Adipocyte (in vitro differentiated cells): Measurements from ENCODE around the gene BTG2.

Experiments used
- DNase-seq: peaks from one replicate; pipeline ENCODE4 v3.0.0-alpha.2; 2015; ENCODE audit warnings: low read depth
- H3K27me3 ChIP-seq: replicated peaks from 2 replicates; pipeline ENCODE4 v1.7.0; 2013; ENCODE audit warnings: mild to moderate bottlenecking, low read length, moderate library complexity; ENCODE audit not compliant: control insufficient read depth, insufficient read depth
- H3K36me3 ChIP-seq: 2 replicates; pipeline ENCODE4 v1.7.0; 2013; ENCODE audit warnings: low read length, mild to moderate bottlenecking, moderate library complexity; ENCODE audit not compliant: control insufficient read depth, insufficient read depth, severe bottlenecking
- H3K4me1 ChIP-seq: 2 replicates; pipeline ENCODE4 v1.7.0; 2013; ENCODE audit warnings: mild to moderate bottlenecking, low read length, moderate library complexity; ENCODE audit not compliant: control insufficient read depth, insufficient read depth
- H3K4me3 ChIP-seq: 2 replicates; pipeline ENCODE4 v1.7.0; 2013; ENCODE audit warnings: mild to moderate bottlenecking, low read length, moderate library complexity
- H3K9ac ChIP-seq: 2 replicates; pipeline ENCODE4 v1.7.0; 2013; ENCODE audit warnings: mild to moderate bottlenecking, low read length, moderate library complexity
- H3K9me3 ChIP-seq: 2 replicates; pipeline ENCODE4 v1.7.0; 2013; ENCODE audit warnings: mild to moderate bottlenecking, low read length, moderate library complexity; ENCODE audit not compliant: control insufficient read depth

BTG2 gene

DNA sequence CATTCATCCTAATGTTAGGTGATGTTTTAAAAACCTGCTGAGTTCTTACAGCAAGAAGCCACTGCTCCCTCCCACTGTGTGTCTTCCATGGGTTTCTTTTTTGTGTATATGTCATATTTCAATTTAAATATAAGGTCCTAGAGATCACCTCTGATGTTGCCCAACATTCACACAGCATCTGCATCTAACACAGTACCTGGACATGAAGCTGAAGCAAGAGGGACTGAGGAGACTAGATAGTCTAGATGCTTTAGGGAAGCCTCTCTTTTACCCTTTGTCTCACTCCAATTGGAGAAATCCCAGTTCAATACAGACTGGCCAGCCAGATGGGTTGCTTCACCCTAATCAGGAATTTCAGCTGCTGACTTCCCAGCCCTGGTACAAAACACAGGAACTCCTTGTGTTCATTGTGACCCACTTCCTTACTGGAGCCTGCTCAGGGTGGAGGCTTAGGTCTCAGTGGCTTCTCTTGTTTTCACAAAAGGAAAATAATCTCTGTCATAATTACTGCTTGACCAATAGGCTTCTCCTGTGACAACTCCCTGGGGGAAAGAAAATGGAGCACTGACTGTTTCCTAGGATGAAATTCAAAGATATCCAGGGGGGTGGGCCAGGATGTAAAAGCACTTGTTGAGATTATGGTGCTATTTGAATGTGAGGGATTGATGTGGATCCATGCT, 17.3 kb downstream of the BTG2 start:
- Histone ChIP-seq H3K36me3 (no peaks in the 10 kb centered on the region), H3K27me3 (peaks cover 10% of the 10 kb centered on the region), H3K4me1 (peaks cover 49% of the 10 kb centered on the region), H3K9me3 (no peaks in the 10 kb centered on the region), H3K9ac (peak overlapping the region; percentile 36), H3K4me3 (no peak overlapping the region)
- peak; percentile 59 for DNase-seq

DNA sequence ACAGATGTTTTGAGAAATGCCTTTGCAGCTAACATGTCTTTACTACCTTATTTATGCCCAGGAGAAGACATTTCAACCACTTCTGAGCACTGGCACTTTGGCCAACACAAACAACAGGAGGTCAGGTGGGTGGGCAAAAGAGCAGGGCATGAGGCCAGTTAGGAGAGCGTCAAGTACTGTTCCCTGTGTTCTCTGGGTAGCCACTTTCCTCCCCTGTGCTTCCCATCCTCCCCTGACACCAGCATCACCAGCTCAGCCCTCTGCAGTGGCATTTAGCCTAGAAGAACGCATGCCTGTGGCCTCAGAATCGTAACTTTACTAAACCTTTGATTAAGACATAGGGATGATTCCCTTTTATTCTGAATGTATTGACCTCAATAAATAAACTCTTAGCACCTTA, 18.3 kb downstream of the BTG2 start:
- Histone ChIP-seq H3K4me3 (peak overlapping the region; percentile 27), H3K9me3 (no peaks in the 10 kb centered on the region), H3K27me3 (peaks cover 5% of the 10 kb centered on the region), H3K4me1 (peaks cover 55% of the 10 kb centered on the region), H3K9ac (peak overlapping the region; percentile 65), H3K36me3 (no peaks in the 10 kb centered on the region)
- DNase-seq, result no peak

DNA sequence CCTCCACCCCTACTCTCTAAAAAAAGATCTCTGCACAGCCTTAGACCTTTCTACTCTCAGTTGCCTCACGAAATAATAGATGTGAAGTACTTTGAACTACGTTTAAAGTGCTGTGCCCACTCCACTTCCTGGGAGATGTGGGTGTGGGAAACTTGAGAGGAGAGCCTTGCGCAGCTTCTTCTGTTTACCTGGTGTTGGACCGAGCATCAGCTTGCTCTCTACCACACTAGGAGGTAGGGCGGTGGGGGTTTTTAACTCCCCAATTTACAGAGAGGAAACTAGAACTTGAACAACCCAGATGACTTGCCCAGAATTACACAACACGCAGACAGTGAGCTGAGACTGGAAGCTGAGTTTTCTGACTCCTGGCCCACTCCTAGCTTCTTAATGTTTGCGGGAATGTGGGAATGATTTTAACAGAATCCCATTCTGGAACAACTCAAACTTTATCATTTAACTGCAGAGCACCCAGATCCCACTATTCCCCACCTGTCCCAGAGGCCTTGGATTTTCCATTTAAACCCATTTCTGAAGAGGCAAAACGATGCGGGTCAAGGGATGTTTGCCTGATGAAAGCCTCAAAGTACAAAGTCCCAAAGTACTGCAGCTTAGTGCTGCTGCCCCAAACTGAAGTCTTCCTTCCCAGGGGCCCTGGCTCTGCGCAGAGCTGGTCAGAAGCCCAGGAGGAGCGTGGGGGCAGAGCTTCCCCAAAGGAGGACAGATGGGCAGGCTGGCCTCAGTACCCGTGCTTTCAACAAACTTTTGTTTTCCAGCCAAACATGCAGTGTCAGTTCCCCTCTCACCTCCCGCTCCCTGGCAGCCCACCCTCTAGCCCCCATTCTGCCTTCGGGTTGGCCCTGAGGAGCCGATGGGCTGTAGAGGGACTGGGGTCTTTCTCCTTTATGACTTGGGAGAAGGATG, 19.0 kb downstream of the BTG2 start:
- peak overlapping the region; percentile 65 for H3K9ac ChIP-seq
- peaks cover under 1% of the 10 kb centered on the region for H3K27me3 ChIP-seq
- peaks cover 55% of the 10 kb centered on the region for H3K4me1 ChIP-seq
- peak; percentile 46 for DNase-seq
- H3K4me3 ChIP-seq, result peak overlapping the region; percentile 30
- no peaks in the 10 kb centered on the region for H3K9me3 ChIP-seq
- H3K36me3 ChIP-seq, result no peaks in the 10 kb centered on the region

DNA sequence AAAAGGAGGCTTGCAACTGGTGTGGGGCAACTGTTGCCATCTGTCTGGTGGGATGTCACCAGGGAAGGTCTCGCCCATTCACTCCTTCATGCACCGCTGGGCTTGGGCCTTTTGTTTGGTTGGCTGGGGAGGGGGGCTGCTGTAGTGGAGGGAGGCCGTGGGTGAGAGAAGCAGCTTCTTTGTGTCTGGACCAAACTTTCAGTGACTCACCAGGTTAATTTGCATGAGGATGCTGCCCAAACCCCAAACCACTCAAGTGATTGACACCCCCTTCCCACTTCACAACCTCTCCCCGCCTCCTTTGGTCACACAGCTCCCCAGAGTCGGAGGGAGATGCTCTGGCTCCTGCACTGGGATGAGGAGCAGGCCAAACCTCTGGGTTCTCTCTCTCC, 19.7 kb downstream of the BTG2 start:
- peaks cover 4% of the 10 kb centered on the region for H3K27me3 ChIP-seq
- H3K4me3 ChIP-seq, result no peak overlapping the region
- no peaks in the 10 kb centered on the region for H3K36me3 ChIP-seq
- DNase-seq, result no peak
- H3K4me1 ChIP-seq, result peaks cover 55% of the 10 kb centered on the region
- no peaks in the 10 kb centered on the region for H3K9me3 ChIP-seq
- peak overlapping the region; percentile 65 for H3K9ac ChIP-seq

DNA sequence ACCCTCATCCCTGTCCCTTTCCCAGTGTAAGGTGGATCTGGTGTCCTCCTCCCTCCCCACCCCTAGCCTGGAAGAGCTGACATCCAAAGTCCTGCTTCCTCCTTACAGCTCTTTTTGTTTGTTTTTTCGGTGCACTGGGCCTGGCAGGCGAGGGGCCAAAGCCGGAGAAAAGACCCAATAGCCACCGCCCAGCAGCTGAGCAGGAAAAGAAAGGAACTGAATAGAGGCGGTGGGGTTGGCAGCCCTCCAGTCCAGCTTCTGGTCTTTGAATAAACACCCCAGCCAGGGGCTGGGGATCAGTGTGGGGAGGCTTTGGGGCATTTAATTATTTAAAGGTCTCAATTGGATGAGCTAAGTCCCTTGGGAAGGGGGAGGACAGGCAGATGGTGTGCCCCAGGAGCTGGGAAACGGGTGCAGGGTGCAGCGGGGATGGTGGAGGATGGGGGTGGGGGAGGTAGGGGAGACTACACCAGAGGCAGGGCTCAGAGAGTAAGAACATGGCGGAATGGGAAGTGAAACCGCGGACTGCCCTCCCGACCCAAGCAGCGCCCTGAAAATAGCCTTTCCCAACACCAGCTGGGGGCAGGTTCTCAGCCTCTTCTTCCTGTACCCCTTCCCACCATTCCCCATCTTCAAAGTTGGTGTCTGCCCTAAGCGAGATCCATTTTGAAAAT, 20.2 kb downstream of the BTG2 start:
- no peak overlapping the region for H3K4me3 ChIP-seq
- H3K4me1 ChIP-seq, result peaks cover 55% of the 10 kb centered on the region

DNA sequence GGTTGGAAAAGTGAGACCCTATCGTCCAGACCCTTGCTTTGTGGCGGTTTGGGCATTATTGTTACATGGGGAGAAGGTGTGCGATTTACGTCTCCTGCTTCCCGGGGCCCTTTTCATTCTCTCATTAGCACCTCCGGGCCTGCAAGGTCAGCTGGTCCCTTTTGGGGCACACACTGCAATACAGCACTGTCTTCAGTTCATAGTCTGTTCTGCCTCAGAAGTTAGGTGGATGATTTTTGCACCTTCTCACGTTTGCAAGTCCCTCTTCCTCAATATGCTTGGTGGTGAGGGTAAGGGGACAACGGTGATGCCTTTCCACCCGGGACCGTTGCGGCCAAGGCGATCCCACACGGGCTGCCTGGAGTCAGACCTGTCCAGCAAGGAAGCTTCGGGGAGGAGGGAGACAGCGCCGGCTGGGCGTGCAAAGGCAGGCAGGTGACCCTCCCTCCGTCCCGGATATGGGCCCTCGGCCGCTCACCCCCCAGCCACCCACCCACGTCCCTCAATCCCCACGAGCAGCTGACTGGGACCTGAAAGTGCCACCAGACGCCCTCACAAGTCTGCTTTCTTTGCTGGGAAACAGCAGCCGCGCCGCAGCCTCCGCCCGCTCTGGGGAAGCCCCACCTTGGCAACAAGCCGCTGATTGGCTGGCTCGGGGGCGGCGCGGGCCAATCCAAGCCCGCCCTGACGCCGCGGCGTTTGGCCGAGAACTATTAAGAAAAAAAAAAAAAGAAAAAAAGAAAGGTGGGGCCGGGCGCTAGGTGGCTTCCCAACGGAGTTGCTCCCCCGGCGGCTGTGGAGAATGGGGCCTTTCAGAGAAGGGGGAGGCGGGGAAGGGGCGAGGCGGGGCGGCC, 21.7 kb downstream of the BTG2 start:
- Histone ChIP-seq H3K9ac (peak overlapping the region; percentile 78), H3K36me3 (no peaks in the 10 kb centered on the region), H3K4me1 (peaks cover 52% of the 10 kb centered on the region), H3K4me3 (peak overlapping the region; percentile 73), H3K27me3 (peaks cover 8% of the 10 kb centered on the region), H3K9me3 (no peaks in the 10 kb centered on the region)
- DNase-seq, result peak; percentile 97

More for the DNA sequence above, 20.2 kb downstream of the BTG2 start:
- H3K9me3 ChIP-seq, result no peaks in the 10 kb centered on the region
- H3K9ac ChIP-seq, result no peak overlapping the region
- no peak for DNase-seq
- H3K36me3 ChIP-seq, result no peaks in the 10 kb centered on the region
- H3K27me3 ChIP-seq, result peaks cover 8% of the 10 kb centered on the region

DNA sequence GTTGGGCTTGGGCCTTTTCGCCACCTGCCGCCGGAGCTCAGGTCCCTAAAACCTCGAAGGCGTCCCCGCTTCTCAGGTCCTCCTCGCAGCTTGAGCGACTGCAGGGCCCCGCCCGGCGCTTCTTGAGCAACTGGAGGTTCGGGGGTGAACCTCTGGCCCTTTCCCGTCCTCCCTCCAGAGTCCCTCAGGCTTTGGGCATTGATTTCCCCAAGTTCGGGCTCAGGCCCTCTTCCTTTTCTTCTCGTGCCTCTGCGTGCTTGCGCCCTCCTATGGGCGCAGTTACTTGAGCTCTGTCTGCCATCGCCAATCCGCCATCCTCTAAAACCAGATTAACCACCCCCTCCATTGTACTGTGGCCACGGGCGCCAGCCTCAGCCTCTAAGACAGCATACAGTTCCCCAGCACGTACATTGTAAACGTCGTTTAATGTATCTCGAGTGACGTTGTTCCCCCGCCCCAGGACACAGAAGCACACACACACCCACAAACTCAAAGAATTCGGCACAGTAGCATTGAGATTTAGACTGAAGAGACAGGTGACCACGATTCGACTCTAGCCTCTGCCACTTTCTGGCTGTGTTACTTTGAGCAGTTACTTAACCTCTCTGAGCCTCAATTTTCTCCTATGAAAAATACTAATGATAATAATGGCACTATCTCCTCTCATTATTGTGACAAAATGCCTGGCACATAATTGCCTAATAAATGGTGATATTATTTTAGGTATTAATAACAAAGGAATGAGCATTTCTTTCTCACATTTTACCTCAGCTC, 22.6 kb downstream of the BTG2 start:
- Histone ChIP-seq H3K36me3 (no peaks in the 10 kb centered on the region), H3K9me3 (no peaks in the 10 kb centered on the region), H3K9ac (peak overlapping the region; percentile 64), H3K27me3 (peaks cover 8% of the 10 kb centered on the region), H3K4me1 (peaks cover 45% of the 10 kb centered on the region), H3K4me3 (peak overlapping the region; percentile 73)
- peak; percentile 76 for DNase-seq

DNA sequence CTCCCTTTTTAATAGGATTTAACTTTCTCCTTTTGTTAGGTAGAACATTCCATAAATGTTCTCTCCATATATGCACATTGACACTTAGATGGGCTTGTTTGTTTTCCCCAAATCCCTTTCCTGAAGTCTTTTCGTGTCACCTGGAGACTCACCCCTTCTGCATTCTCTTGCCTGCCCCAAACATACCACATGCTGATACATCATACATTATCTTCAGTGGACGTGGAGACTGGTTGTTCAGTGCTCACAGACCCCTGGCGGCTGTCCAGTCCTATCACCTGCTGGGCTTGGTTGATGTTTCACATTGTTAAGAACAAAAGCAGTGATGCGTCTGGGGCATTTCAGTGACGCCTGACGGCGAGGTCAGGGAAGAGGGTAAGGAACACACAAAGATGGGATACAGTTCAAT, 23.4 kb downstream of the BTG2 start:
- no peak for DNase-seq
- peaks cover 36% of the 10 kb centered on the region for H3K4me1 ChIP-seq
- H3K36me3 ChIP-seq, result no peaks in the 10 kb centered on the region
- H3K9me3 ChIP-seq, result no peaks in the 10 kb centered on the region
- H3K9ac ChIP-seq, result no peak overlapping the region
- no peak overlapping the region for H3K4me3 ChIP-seq
- H3K27me3 ChIP-seq, result peaks cover 8% of the 10 kb centered on the region

DNA sequence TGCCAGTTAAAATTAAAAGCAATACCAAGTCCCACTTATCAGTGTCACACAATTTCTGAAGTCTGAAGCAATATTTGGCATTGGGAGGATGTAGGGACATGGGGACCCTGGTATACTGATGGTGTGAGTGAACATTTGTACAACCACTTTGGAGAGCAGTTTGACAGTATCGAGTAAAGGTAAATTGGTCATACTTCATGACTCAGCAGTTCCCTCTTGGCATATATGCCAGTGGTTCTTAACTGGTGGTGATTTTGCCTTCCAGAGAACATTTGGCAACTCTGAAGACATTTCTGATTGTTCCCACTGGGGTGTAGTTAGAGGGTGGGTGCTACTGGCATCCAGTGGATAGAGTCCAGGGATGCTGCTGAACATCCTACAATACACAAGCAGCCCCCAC, 25.9 kb downstream of the BTG2 start:
- no peaks in the 10 kb centered on the region for H3K36me3 ChIP-seq
- H3K9ac ChIP-seq, result no peak overlapping the region

DNA sequence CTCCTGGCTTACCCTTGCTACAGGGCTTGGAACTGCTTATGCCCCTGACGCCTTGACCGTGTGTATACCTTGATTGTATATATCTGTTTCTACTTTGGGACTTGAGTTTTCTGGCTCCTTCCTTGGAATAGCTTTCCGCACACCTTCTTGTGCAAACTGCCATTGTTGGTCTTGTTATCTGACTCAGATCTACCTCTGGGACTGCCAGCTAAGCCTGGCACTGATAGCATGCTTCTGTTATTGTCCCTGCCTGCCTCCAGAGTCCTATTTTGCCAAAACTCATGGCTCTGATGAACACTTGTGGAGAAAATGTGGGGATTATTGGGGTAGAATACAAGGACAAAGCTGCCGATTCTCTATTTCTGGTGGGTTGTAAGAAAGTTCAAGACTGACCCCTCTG, 30.2 kb downstream of the BTG2 start:
- no peaks in the 10 kb centered on the region for H3K36me3 ChIP-seq
- no peak overlapping the region for H3K4me3 ChIP-seq
- H3K27me3 ChIP-seq, result no peaks in the 10 kb centered on the region
- DNase-seq, result no peak
- H3K9me3 ChIP-seq, result no peaks in the 10 kb centered on the region
- H3K9ac ChIP-seq, result no peak overlapping the region
- peaks cover 24% of the 10 kb centered on the region for H3K4me1 ChIP-seq

More for the DNA sequence above, 25.9 kb downstream of the BTG2 start:
- peaks cover 8% of the 10 kb centered on the region for H3K27me3 ChIP-seq
- H3K4me3 ChIP-seq, result no peak overlapping the region
- no peak for DNase-seq
- peaks cover 30% of the 10 kb centered on the region for H3K4me1 ChIP-seq
- no peaks in the 10 kb centered on the region for H3K9me3 ChIP-seq
